ENCODE results near the gene GRIN2A.

Gene GRIN2A

DNA sequence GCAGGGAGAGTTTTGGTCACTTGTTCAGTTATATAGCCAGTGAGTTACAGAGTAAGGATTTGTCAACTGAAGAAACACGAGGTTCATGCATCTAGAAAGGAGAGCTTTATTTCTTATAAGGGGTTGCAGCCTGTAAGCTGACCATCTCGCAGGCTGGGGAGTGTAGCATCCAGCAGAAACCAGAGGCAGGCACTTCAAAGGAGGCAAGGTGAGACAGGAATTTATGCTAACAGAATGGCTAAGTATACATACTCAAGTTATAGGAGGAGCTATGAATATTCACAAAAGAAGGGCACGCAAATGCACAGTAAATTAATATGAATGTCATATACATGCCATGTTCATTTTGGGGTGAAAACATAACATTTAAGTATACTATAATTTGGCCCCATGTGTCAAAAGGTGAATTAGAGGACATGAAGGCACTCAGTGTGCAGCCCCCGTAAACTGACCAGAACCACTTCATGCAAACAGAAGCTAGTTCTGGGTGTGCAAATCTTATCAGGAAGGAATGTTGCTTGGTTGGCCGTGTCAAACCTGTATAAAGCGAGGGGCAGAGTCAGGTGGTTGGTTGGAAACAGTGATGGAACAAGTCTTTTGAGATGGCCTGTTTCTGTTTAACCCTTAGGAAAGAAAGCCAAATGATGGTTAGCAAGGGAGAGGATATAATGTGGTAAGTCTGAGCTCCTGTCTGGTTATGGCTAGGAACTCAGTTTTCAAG lies 97.0 kb downstream of the GRIN2A start:
- DNase-seq = no peak

DNA sequence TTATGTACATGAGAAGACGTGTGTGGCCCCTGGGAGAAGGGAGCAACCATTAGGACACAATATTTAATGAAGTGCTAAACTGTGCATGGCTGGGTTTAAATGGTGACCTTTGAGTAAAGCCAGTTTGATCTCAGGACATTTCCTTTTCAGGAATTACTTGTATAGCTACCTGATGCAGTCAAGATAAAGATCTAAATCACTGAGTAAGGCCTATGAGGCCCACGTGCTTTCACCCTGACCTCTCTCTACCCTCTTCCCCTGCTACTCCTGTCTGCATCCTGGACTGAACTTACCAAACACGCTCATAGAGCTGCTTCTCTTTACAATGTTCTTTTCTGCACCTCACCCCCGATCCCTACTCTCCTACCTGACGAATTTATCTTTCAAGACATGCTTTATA lies 98.9 kb downstream of the GRIN2A start:
- DNase-seq = no peak

DNA sequence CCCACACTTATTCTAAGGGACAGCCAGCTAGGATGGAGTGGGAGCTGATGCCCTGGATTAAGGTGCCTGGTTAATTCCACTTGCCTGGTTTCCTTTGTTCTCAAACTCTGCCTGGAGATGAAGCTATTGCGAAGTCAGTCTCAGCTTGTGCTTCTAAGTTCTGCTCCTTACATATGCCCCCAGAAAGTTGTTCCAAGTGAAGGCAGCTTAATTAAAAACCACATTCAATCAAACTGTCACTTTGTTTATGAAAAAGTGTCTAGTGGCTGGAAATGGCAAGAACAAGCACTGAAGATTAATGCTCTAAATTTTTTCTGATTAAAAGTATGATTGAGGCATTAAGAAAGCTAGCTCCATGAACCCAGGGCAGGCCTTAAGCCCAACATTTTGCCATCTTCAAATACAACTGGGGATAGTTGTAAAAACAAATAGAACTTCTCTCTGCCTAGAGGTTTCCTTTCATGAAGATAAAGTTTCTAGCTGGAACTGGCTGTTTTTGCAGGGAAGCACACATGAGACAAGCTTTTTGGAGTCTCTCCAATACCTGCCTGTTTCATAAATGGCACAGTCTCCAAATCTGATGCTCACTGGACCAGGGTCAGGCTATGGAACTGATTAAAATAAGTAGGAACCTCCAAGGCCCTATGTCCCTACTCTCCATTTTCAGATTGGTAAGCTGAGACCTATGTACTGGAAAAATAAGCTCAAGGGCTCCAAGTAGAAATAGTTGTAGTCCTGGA lies 100.9 kb downstream of the GRIN2A start:
- no peak for DNase-seq

GRCh38 chr16:10080051-10080772 lies 102.0 kb downstream of the GRIN2A start:
- DNase-seq = no peak

GRCh38 chr16:10078541-10078949 lies 103.7 kb downstream of the GRIN2A start:
- no peak for DNase-seq

DNA sequence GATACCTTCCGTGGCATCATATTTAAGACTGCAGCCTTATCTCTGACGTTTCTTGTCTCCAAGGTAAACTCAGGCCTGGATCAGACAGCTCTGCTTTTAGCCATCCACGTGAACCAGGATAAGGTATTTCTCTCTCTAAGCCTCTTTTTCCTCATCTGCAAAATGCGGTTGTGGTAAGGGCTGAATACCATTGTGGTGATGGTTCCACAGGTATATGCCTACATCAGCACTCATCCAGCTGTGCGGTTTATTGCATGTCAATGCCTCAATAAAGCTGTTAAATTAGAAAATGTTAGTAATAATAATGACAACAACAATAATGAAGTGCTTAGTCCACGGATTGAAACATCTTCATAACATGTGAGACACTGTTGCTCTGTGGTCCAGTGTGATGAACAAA lies 104.4 kb downstream of the GRIN2A start:
- DNase-seq = no peak

- no peak for DNase-seq
Observed at GRCh38 chr16:10076037-10076436, 106.2 kb downstream of the GRIN2A start.

DNA sequence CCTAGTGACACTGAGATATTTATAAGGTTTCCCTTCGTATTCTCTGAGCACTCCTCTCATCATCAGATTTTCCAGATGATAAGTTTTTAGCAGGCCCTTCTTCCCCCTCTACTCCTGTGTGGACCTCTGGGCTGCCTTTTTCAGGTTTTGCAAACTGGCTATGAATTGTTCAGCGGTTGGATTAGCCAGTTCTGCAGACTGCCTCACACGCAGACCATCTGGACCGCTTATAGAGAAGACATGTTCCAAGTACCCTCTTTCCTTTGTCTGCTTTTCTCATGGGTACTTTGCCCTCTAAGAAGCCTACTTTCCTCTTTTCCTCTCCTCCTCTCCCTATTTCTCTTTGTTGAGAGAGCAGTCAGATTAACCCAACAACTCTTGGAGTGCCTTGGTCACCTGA lies 111.6 kb downstream of the GRIN2A start:
- no peak for DNase-seq

GRCh38 chr16:10069374-10069773 lies 112.9 kb downstream of the GRIN2A start:
- no peak for DNase-seq

DNA sequence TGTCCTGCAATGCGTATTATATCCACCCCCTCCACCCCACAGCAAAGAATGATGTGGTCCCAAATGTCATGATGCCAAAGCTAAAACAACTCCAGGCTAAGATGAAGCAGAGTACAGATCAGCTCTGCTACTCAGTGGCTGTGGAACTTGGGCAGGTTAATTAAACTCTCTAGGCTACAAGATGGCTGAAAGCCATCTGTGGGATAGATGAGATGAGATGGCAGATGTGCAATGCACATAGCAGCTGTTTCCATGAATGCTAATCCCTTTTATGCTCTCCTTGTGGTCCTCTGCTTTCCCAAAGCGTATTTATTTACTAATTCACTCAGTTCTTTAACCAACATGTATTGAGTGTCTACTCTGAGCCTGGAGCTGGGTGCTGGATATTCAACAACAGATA lies 114.4 kb downstream of the GRIN2A start:
- DNase-seq = no peak

DNA sequence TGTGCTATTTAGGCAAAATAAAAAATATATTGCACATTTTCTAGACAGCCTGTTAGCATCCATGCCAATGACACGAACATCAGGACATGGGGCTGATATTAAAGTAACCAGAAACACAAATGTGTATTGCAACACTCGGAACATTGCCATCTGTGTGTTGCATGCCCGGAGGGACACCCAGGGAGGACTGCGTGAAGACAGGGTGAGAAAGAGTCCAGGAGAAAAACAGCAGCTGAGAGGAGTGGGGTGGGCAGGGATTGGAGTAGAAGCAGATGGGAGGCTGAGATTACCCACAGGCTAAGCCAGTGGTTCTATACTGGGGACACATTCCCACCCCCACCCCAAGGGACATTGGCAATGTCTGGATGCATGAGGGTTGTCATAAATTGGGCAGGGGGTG lies 114.8 kb downstream of the GRIN2A start:
- no peak for DNase-seq

DNA sequence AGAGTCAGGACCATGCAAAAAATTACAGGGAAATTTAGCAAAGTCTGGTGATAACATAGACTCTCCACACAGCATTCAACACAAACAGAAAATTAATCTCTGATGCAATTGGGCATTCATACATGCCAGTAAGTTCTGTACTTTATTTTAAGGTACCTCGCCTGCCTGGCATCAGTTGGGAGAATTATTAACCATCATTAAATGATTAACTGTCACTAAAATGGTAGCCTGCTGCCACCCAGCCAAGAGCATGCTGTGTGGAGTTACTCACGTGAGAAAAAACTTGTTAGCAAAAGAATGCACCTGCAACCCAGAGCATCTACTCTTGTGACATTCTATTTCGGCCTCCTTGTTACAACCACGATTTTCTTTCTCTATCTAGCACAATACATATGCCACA lies 117.2 kb downstream of the GRIN2A start:
- DNase-seq = no peak

DNA sequence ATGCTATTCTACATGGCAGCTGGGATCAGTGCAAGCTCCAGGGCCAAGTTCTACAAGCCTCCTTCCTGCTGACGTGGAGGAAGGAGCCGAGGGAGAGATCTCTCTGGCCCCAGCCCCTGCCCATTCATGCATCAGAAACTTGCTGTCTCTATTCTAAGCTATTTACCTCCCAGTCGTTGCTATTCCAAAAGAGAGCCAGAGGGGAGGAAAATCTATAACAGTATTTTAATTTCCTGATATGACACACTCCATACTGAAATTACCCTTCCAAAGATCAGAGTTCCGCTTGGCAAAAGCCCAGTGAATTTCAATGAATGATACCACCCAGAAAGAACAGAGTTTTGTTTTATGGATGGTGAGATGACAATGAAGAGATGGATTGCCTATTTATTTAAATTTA lies 133.4 kb downstream of the GRIN2A start:
- no peak for DNase-seq

- no peak for DNase-seq
Observed at GRCh38 chr16:10045947-10046346, 136.3 kb downstream of the GRIN2A start.

- no peak for DNase-seq
Observed at GRCh38 chr16:10045291-10045775, 136.9 kb downstream of the GRIN2A start.

GRCh38 chr16:10040136-10041080 lies 141.8 kb downstream of the GRIN2A start:
- DNase-seq = no peak

GRCh38 chr16:10039220-10040096 lies 142.8 kb downstream of the GRIN2A start:
- DNase-seq = no peak

GRCh38 chr16:10037751-10038150 lies 144.5 kb downstream of the GRIN2A start:
- DNase-seq = no peak

DNA sequence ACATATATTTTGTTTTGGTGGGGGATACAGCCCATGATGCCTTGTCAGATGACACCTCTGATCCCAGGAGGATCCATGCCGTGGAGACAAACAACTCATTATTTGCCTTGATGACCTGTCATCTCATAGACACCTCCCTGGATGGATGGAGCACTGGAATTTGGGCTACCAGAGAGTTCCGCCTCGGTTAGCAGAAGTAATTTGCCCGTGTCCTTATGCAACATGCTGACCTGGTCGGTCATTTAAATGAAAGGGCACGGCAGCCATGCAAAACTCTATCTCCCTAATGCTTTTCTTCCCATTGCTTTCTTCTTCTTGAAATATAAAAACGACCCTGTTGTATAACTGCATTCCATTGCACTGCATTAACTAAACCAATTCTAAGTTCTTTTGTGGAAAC lies 145.3 kb downstream of the GRIN2A start:
- no peak for DNase-seq

DNA sequence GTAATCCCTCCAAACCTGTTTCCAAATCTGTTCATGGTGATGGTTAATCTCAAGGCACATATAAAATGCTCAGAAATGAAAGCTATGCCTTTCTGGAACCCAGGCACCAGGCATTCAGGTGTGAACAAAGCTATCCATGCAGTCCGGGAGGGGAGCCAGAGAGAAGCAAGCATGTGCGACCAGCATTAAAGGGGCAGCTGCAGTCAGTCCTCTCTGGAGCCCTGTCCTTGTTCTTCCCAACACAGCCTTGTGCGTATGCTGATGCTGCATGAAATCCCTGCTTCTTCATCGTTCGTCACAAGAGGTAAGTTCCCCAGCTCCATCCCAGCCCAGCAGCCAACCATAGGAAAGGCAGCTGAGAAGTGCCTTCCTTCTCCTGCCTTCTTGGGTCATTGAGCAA lies 148.7 kb downstream of the GRIN2A start:
- no peak for DNase-seq

- DNase-seq = no peak
Observed at GRCh38 chr16:10031955-10032354, 150.3 kb downstream of the GRIN2A start.

- DNase-seq = no peak
Observed at GRCh38 chr16:10031473-10031872, 150.8 kb downstream of the GRIN2A start.

Data from activated naive CD4-positive, alpha-beta T cell (primary cell).